Stomach (tissue), 4 donors: Measurements from ENCODE around the gene ATG10.

Source experiments
- EP300 ChIP-seq: sonication (generic); formaldehyde crosslinking; IDR thresholded peaks from one replicate; pipeline ENCODE4 v1.6.1; 2017; ENCODE audit warnings: antibody characterized with exemption
- POLR2A ChIP-seq, 4 donors: fragments of 450-650 bp; IDR thresholded peaks; one replicate each; pipeline ENCODE4 v1.6.1; 2016; ENCODE audit warnings: antibody characterized with exemption in 4 of 4, control low read depth in 2 of 4, mild to moderate bottlenecking in 1 of 4, moderate library complexity in 1 of 4
- POLR2AphosphoS5 ChIP-seq, 3 donors: sonication (generic); formaldehyde crosslinking; IDR thresholded peaks; one replicate each; pipeline ENCODE4 v1.6.1; 2016; ENCODE audit warnings: antibody characterized with exemption in 3 of 3
- TF ChIP-seq, protein P1 (sequence below), 7 experiments: fragments of 450-650 bp in 4 of 7; fragments of 200-600 bp in 3 of 7; sonication (generic) in 3 of 7; IDR thresholded peaks; one replicate each; pipeline ENCODE4 v1.5.1; 2016 to 2019; ENCODE audit warnings: antibody characterized with exemption in 7 of 7, control low read depth in 2 of 7, mild to moderate bottlenecking in 1 of 7

- TF ChIP-seq, protein P1, sequence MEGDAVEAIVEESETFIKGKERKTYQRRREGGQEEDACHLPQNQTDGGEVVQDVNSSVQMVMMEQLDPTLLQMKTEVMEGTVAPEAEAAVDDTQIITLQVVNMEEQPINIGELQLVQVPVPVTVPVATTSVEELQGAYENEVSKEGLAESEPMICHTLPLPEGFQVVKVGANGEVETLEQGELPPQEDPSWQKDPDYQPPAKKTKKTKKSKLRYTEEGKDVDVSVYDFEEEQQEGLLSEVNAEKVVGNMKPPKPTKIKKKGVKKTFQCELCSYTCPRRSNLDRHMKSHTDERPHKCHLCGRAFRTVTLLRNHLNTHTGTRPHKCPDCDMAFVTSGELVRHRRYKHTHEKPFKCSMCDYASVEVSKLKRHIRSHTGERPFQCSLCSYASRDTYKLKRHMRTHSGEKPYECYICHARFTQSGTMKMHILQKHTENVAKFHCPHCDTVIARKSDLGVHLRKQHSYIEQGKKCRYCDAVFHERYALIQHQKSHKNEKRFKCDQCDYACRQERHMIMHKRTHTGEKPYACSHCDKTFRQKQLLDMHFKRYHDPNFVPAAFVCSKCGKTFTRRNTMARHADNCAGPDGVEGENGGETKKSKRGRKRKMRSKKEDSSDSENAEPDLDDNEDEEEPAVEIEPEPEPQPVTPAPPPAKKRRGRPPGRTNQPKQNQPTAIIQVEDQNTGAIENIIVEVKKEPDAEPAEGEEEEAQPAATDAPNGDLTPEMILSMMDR (IDR thresholded peaks at IDR 0.05) = no peak
- no peak for TF ChIP-seq POLR2AphosphoS5 (IDR thresholded peaks at IDR 0.05)
- TF ChIP-seq POLR2A (IDR thresholded peaks at IDR 0.05) = no peak
- no peak for TF ChIP-seq EP300
Measured at GRCh38 chr5:82246960-82247574, 275.2 kb downstream of the ATG10 start.
